ENCODE data around the gene LPAR3. TPM values are rescaled to one million over a fixed set of nuclear protein-coding genes. Genes with fewer than 3 reads are reported as not detected.

The LPAR3 gene, protein sequence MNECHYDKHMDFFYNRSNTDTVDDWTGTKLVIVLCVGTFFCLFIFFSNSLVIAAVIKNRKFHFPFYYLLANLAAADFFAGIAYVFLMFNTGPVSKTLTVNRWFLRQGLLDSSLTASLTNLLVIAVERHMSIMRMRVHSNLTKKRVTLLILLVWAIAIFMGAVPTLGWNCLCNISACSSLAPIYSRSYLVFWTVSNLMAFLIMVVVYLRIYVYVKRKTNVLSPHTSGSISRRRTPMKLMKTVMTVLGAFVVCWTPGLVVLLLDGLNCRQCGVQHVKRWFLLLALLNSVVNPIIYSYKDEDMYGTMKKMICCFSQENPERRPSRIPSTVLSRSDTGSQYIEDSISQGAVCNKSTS
- total RNA-seq (ENCODE audit: low replicate concordance), result 1.8 and 3.6 TPM in 2 replicates

GRCh38 chr1:84892705-84893618 lies at the start of gene LPAR3:
TSS of gene LPAR3 (minus strand) at chr1:84893206. CDS start at chr1:84866120, 27,086 bp downstream.
- TF ChIP-seq CTCF (IDR thresholded peaks at IDR 0.05; ENCODE audit: insufficient read depth, low read length), result no peak
- peak; percentile 31 for DNase-seq (ENCODE audit: low read depth)
- H3K4me3 ChIP-seq (ENCODE audit: low read depth, low read length), result peak within 1 kb of the TSS; percentile 61

DNA sequence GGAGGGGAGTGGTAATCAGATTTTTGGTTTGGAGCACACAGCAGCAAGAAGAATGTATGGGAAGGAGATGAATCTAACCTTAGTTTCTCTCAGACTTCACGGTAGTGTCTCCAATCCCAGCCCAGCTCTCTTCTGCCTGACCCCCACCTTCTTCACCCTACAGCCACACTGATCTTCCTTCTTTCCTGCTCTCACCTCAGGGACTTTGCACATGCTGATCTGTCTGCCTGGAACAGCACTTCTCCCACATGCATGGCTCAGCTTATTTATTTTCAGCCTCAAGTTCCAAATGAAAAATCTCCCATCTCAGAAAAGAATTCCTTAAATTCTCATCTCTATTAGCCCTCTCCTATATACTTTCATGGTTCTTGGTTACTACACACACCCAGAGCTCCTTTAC lies 48.8 kb upstream of the LPAR3 start:
- no peak for DNase-seq (ENCODE audit: low read depth)
- no peak overlapping the region for H3K4me3 ChIP-seq (ENCODE audit: low read depth, low read length)
- TF ChIP-seq CTCF (IDR thresholded peaks at IDR 0.05; ENCODE audit: insufficient read depth, low read length), result no peak

DNA sequence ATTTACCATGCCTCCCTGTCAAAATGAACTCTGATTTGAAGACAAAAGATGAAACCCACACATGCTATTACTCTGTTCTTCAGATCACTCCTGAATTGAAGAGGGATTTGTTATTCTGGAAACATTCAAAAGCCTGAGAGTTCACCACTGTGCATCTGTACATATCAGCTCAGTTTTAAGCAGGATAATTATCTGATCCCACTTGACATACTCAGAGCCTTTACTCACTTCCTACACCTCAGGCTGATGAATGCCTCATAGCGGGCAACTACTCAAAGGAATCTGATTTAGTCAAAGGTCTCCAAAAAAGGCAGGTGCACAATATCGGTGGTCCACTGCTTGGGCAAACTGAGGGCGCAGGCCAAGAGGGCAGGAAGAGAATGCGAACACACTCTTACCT lies 47.5 kb upstream of the LPAR3 start:
- DNase-seq (ENCODE audit: low read depth), result no peak
- H3K4me3 ChIP-seq (ENCODE audit: low read depth, low read length), result no peak overlapping the region
- no peak for TF ChIP-seq CTCF (IDR thresholded peaks at IDR 0.05; ENCODE audit: insufficient read depth, low read length)

DNA sequence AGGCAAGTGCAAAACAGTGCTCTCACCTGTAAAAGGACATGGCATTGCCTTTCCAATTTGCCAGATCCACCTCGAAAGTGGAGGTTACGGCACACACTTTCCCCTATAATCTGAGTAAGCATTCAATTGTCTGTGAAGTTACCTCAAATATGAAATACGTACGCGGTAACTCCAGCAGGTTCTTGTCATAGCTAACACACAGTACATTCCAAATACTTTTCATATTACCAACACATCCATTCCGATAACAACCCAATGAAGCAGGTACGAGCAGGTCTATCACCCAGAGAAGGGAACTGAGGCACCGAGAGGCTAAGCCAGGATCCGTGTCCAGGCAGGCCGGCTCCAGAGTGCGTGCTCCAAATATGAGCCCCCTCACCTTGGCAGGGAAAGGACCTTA lies 46.8 kb upstream of the LPAR3 start:
- TF ChIP-seq CTCF (IDR thresholded peaks at IDR 0.05; ENCODE audit: insufficient read depth, low read length), result no peak
- H3K4me3 ChIP-seq (ENCODE audit: low read depth, low read length), result no peak overlapping the region
- DNase-seq (ENCODE audit: low read depth), result no peak

DNA sequence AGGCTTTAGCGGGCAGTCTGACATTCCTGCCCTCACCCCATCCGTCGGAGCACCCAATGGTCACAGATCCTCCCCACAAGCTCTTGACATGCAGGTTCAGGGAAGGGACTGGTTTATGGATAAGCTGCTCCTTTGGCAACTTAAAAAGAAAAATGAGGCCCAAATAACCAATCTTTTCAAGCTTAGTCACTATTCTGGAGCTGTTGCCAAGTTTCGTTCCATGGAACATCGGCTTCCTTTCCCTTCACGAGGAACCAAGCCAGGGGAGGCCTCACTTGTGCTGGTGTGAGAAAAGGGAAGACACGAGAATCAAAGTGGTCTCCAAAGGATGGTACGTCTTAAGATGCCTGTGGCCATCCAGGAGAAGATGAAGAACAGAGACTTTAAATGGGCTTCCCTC lies 46.1 kb upstream of the LPAR3 start:
- no peak overlapping the region for H3K4me3 ChIP-seq (ENCODE audit: low read depth, low read length)
- DNase-seq (ENCODE audit: low read depth), result peak; percentile 68
- TF ChIP-seq CTCF (IDR thresholded peaks at IDR 0.05; ENCODE audit: insufficient read depth, low read length), result no peak

DNA sequence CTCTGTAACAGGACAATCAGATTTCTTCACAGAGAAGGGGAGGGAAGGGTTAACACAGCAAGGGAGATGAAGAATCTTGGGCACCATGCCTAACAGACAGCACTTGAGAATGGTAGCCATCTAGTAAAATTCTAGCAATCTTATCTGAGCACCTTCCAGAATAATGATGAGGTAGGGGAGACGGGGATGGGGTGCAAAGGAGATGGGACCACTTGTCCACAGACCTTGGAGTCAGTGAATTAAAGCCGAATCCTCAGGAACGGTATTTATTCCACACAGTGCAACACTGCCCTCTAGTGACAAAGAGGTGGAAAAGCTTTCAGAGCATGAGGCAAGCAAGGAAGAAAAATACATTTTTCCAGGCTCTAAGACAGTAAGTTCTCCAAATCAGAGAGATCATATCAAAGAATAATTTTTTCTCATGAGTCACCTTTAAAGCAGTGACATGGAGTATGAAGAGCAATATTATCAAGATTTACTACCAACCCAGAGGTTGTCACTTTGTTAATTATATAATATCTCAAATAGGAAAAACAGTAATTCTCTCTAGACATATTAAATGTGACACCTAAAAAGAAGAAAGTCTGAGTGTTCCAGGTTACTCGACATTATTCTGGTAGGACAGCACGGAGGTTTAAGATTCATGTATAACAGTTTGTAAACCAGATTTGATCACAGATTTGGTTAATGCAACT lies 43.3 kb upstream of the LPAR3 start:
- peak; percentile 84 for DNase-seq (ENCODE audit: low read depth)
- TF ChIP-seq CTCF (IDR thresholded peaks at IDR 0.05; ENCODE audit: insufficient read depth, low read length), result peak; percentile 91
- H3K4me3 ChIP-seq (ENCODE audit: low read depth, low read length), result no peak overlapping the region
